ENCODE measurements around the gene SNCAIP.

GRCh38 chr5:122286541-122286940 lies 25.5 kb upstream of the SNCAIP start:
- TF ChIP-seq CTCF (IDR thresholded peaks at IDR 0.05) (no peak), POLR2A (IDR thresholded peaks at IDR 0.05) (no peak)
